HG03565 (cell line): ENCODE results near the gene OR6C3.
"Not testable (repeated sequence)": the region's sequence is repeated elsewhere in the genome, so short reads cannot be mapped to it uniquely, and the experiment has no call there.

Source experiments
- ATAC-seq: cut with Tn5 transposase; IDR thresholded peaks from one replicate; pipeline ENCODE4 v1.9.1; 2021; ENCODE audit warnings: mild to moderate bottlenecking, moderate library complexity; ENCODE audit not compliant: unreplicated experiment

Gene OR6C3

GRCh38 chr12:55330446-55330845 lies at the start of gene OR6C3:
Gene OR6C3 (plus strand): TSS chr12:55330746. CDS start chr12:55331701, 955 bp downstream.
- no peak for ATAC-seq

- ATAC-seq, result no peak
Measured at GRCh38 chr12:55280991-55281390, 49.6 kb upstream of the OR6C3 start.

- no peak for ATAC-seq
Measured at GRCh38 chr12:55289999-55290398, 40.5 kb upstream of the OR6C3 start.

- ATAC-seq, result no peak
Measured at GRCh38 chr12:55296469-55296868, 34.1 kb upstream of the OR6C3 start, which contains the start of gene OR6C6. Gene OR6C6 (minus strand): TSS chr12:55296569. CDS start chr12:55295232, 1,337 bp downstream.

- no peak for ATAC-seq
Measured at GRCh38 chr12:55314043-55314442, 16.5 kb upstream of the OR6C3 start, which contains the start of gene OR6C1. Gene OR6C1 (plus strand): TSS chr12:55314343. CDS start chr12:55320600, 6,257 bp downstream.

GRCh38 chr12:55320201-55320600 lies 10.3 kb upstream of the OR6C3 start:
- ATAC-seq, result no peak

- ATAC-seq, result not testable (repeated sequence)
Measured at GRCh38 chr12:55325801-55326200, 4.7 kb upstream of the OR6C3 start.

GRCh38 chr12:55336002-55336401 lies 5.5 kb downstream of the OR6C3 start:
- ATAC-seq, result no peak

GRCh38 chr12:55355338-55355737 lies 24.8 kb downstream of the OR6C3 start:
- not testable (repeated sequence) for ATAC-seq

- ATAC-seq, result no peak
Measured at GRCh38 chr12:55362675-55363074, 32.1 kb downstream of the OR6C3 start, which contains the start of gene OR6C75. Gene OR6C75 (plus strand): TSS chr12:55362975. CDS start chr12:55365111, 2,136 bp downstream.

GRCh38 chr12:55365086-55365485 lies 34.5 kb downstream of the OR6C3 start:
- ATAC-seq, result no peak

- ATAC-seq, result no peak
Measured at GRCh38 chr12:55372521-55372920, 42.0 kb downstream of the OR6C3 start.
